GM23248 (cell line): ENCODE results near the gene SWSAP1.

ENCODE experiments used
- EZH2 ChIP-seq: fragments of 200-600 bp; sonication (generic); IDR thresholded peaks from 2 replicates; pipeline ENCODE4 v1.6.1; 2018; ENCODE audit warnings: antibody characterized with exemption, mild to moderate bottlenecking; ENCODE audit not compliant: insufficient read depth, poor library complexity, severe bottlenecking
- EZH2phosphoT487 ChIP-seq: fragments of 200-600 bp; sonication (generic); IDR thresholded peaks from 2 replicates; pipeline ENCODE4 v1.6.1; 2018; ENCODE audit warnings: antibody characterized with exemption, moderate library complexity, mild to moderate bottlenecking, low read depth; ENCODE audit not compliant: insufficient read depth

- TF ChIP-seq EZH2 (no peak), EZH2phosphoT487 (no peak)
Observed at GRCh38 chr19:11330127-11330526, 44.3 kb upstream of the SWSAP1 start.
